IPS-18c (cell line): ENCODE data around the gene HDAC4.

ENCODE experiments used
- H3K4me3 ChIP-seq: 2 replicates; pipeline ENCODE4 v1.7.0; 2013; ENCODE audit warnings: low read depth, mild to moderate bottlenecking, low read length, moderate library complexity; ENCODE audit not compliant: insufficient read depth
- H3K9me3 ChIP-seq: one replicate; pipeline ENCODE4 v1.6.1; 2013; ENCODE audit warnings: mild to moderate bottlenecking, low read length, moderate library complexity; ENCODE audit not compliant: control insufficient read depth, insufficient read depth

Gene HDAC4

DNA sequence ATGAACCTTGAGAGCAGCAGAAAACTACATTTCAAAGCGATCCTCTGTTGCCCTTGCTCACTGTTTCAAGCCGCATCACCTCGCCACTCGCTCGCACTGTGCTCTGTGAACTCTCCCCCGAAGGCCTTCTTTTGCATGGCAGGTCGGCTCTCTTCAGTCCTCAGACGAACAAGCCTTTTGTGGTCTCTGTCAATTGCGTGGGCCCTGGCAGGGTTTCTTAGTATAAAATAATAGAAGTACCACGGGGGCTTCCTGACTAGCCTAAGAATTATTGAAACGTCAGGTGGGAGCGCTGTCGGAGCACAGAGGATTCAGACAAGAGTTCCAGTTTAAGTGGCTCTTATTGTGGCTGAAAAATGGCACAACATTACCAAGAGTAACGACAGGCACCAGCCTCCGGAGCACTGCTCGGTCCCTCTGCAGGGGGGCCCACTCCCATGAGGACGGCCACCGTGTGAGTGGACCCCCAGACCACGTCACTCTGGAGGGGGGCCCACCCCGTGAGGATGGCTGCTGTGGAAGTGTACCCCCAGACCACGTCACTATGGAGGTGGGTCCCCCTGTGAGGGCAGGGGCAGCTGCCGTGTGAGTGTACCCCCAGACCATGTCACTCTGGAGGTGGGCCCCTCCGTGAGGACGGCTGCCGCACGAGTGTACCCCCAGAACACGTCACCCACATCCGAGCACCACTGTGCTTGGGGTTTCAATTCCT, 237.7 kb downstream of the HDAC4 start:
- no peaks in the 10 kb centered on the region for H3K9me3 ChIP-seq
- H3K4me3 ChIP-seq, result no peak overlapping the region

GRCh38 chr2:239162141-239162821, 238.5 kb downstream of the HDAC4 start:
- Histone ChIP-seq H3K9me3 (no peaks in the 10 kb centered on the region), H3K4me3 (no peak overlapping the region)

DNA sequence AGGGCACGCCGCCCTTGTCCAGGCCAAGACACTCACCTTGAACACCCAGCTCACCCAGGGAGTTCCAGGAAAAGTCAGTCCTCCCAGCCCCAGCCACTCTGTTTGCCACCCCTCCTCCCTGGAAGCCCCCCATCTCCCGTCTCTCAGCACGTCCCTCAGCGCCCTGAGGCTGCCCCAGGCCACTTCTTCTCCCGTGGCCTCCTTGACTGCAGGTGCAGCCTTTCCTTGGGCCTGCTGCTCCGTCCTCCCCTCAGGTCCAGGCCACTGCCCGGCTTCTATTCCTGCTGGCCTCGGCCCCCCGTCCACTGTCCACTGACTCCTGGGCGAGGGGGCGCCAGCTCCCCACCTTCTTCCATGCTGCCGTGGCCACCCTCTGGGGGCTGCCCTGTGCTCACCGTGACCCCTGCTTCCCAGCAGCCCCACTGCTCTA, 239.1 kb downstream of the HDAC4 start:
- Histone ChIP-seq H3K9me3 (no peaks in the 10 kb centered on the region), H3K4me3 (no peak overlapping the region)

- no peak overlapping the region; the same call in 1 of the 2 replicates for H3K4me3 ChIP-seq
- H3K9me3 ChIP-seq, result no peaks in the 10 kb centered on the region
Observed at GRCh38 chr2:239160226-239161143, 240.3 kb downstream of the HDAC4 start.

- H3K9me3 ChIP-seq, result no peaks in the 10 kb centered on the region
- no peak overlapping the region for H3K4me3 ChIP-seq
Observed at GRCh38 chr2:239159476-239159911, 241.3 kb downstream of the HDAC4 start.

DNA sequence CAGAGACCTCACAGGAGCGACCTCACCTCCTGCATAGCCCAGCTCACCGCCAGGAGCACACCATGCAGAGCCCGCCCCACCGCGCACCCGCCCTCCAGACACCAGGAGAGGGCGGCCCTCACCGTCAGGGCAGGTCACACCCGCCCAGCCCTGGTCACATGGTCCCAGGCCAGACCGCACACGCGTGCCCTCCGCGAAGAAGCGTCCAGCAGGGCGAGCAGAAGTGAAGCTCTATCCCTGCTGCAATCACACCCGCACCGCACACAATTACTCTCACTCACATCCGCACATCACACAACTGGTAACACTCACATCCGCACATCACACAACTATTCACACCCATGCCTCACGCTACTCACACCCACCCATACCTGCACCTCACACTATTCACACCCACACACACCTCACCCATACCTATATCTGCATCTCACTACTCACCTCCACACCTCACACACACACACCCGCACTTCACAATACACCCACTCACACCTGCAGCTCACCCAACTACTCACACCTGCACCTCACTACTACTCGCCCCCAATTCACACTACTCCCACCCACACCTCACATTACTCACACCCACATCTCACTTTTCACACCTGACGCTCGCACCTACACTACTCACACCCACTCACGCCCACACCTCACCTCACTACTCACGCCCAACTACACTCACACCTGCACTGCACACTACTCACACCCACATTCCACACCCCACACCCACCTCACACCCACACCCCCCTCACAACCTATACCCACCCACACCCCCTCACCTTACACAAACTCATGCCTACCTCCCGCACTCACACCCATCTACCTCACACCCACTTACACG, 242.0 kb downstream of the HDAC4 start:
- no peaks in the 10 kb centered on the region for H3K9me3 ChIP-seq
- H3K4me3 ChIP-seq, result no peak overlapping the region

DNA sequence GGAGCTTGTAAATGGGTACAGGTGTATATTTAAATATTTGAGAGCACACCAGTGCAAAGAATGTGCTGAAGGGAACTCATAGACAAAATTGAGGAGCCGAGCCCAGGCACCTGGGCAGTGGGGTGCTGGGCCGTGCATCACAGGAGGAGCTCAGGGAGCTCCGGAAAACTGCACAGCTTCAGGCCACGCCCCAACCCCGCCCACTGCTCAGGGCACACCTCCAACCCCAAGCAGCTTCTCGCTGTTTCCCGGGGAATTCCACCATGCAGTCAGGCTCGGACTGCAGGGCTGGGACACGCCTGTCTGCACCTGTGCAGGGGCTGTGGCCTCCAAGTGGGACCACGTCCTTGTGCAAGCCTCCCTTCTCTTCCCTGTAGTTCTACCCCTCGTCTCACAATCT, 243.0 kb downstream of the HDAC4 start:
- Histone ChIP-seq H3K9me3 (no peaks in the 10 kb centered on the region), H3K4me3 (no peak overlapping the region)

- Histone ChIP-seq H3K9me3 (no peaks in the 10 kb centered on the region), H3K4me3 (no peak overlapping the region)
Observed at GRCh38 chr2:239157269-239157668, 243.6 kb downstream of the HDAC4 start.

GRCh38 chr2:239156516-239157265, 244.1 kb downstream of the HDAC4 start:
- H3K4me3 ChIP-seq, result no peak overlapping the region

DNA sequence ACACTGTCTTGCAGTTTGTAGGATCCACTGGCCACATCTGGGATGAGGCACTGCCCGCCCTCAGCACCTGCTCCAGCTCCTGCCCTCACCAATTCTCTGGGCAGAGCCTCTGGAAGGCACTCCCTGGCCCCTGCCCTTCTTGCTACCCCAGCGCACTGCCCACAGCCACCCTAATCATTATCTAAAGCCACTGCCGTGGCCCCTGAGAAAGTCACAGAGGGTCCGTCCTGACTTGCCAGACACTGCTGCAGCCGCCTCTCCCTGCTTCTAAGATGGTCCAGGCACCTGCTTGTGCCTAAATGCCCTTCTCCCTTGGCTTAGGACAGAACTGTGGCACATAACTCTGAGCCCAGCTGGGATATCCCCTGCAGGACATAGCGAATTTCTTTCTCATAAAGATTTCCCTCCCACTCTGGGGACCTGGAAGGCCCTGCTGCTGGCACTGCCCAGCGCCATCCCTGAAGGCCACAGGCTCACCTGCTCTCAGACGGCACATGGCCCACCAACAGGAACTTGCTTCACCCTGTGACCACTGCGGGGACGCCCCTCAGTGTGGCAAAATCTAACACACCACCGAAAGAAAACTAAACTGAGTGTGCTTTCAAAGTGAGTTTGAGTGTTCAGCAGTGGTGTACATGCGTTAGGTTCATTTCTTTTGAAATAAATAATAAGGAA, 244.9 kb downstream of the HDAC4 start:
- no peak overlapping the region for H3K4me3 ChIP-seq
- no peaks in the 10 kb centered on the region for H3K9me3 ChIP-seq

More at GRCh38 chr2:239156516-239157265, 244.1 kb downstream of the HDAC4 start:
- no peaks in the 10 kb centered on the region for H3K9me3 ChIP-seq

GRCh38 chr2:239154971-239155805, 245.6 kb downstream of the HDAC4 start:
- no peak overlapping the region for H3K4me3 ChIP-seq
- H3K9me3 ChIP-seq, result no peaks in the 10 kb centered on the region

DNA sequence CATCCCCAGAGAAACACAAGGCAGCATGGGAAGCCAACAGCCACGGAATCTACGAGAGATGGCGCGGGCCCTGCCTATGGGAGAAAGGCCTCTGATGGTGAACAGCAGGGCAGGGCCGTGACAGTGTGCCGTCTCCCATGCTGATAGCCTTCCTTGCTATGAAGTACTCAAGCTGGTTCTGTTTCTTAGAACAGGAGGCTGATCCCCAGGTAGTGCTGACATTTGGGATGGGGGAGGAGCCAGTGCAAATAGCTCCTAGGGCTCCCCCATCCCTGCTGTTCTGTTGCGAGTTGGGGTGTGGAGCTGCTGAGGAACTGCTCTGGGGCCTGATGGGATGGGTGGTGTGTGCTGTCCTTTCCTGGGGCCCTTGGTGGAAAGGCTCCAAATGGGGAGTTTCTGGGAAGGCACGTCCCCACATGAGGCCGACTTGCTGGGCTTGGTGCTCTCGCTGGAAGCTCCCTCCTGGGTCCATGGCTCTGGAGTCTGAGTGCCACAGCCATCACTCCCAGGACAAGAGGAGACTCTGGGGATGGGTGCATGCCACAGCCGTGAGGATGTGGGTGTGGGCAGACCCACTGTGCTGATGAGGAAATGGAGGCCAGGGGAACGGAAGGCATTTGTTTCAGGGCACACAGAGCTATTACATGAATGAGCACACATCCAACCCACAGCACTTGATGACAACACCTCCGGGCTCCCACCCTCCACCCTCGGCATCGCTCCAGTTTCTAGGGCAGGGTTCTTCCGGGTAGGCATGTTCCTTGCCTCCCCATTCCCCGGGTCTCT, 246.8 kb downstream of the HDAC4 start:
- H3K9me3 ChIP-seq, result no peaks in the 10 kb centered on the region
- no peak overlapping the region for H3K4me3 ChIP-seq

- Histone ChIP-seq H3K4me3 (no peak overlapping the region), H3K9me3 (no peaks in the 10 kb centered on the region)
Observed at GRCh38 chr2:239152916-239153305, 247.9 kb downstream of the HDAC4 start.

GRCh38 chr2:239152239-239152915, 248.4 kb downstream of the HDAC4 start:
- H3K4me3 ChIP-seq, result no peak overlapping the region

More at GRCh38 chr2:239152239-239152915, 248.4 kb downstream of the HDAC4 start:
- H3K9me3 ChIP-seq, result no peaks in the 10 kb centered on the region
